Transverse colon (tissue), 4 donors: ENCODE measurements around the gene DRGX. TPM values are rescaled to one million over a fixed set of nuclear protein-coding genes. Genes with fewer than 3 reads are reported as not detected.

Experiments
- DNase-seq: peaks from one replicate; pipeline ENCODE4 v3.0.0-alpha.2; 2019
- H3K27ac ChIP-seq, 4 donors: fragments of 200-600 bp; sonication (generic); 2 replicates each; pipeline ENCODE4 v1.5.1; 2016 to 2018; ENCODE audit warnings: inconsistent platforms in 4 of 4
- H3K27me3 ChIP-seq: fragments of 200-600 bp; sonication (generic); 2 replicates; pipeline ENCODE4 v1.5.1; 2017; ENCODE audit warnings: inconsistent platforms
- H3K36me3 ChIP-seq, 4 donors: fragments of 200-600 bp; sonication (generic); 2 replicates each; pipeline ENCODE4 v1.5.1; 2017 to 2019; ENCODE audit warnings: inconsistent platforms in 4 of 4
- H3K4me1 ChIP-seq, 4 donors: fragments of 200-600 bp; sonication (generic); 2 replicates each; pipeline ENCODE4 v1.5.1; 2017 to 2020; ENCODE audit warnings: inconsistent platforms in 4 of 4
- H3K4me3 ChIP-seq, 4 donors: fragments of 200-600 bp; sonication (generic); 1 replicate in 1 of 4; 2 replicates in 3 of 4; pipeline versions ENCODE4 v1.5.1 to v1.6.1; 2017 to 2019; ENCODE audit warnings: inconsistent platforms in 4 of 4
- H3K9me3 ChIP-seq, 2 donors: fragments of 200-600 bp; sonication (generic); 2 replicates each; pipeline ENCODE4 v1.5.1; 2017 to 2019; ENCODE audit warnings: inconsistent platforms in 2 of 2
- CTCF ChIP-seq, 5 experiments: fragments of 200-600 bp in 3 of 5; fragments of 450-650 bp in 2 of 5; sonication (generic) in 3 of 5; IDR thresholded peaks; 1 replicate in 2 of 5; 2 replicates in 3 of 5; pipeline ENCODE4 v1.5.1; 2016 to 2017; ENCODE audit warnings: antibody characterized with exemption in 5 of 5, inconsistent platforms in 3 of 5, mild to moderate bottlenecking in 2 of 5, moderate library complexity in 1 of 5
- EP300 ChIP-seq: sonication (generic); formaldehyde crosslinking; IDR thresholded peaks from one replicate; pipeline ENCODE4 v1.6.1; 2017; ENCODE audit warnings: antibody characterized with exemption, low read depth
- POLR2A ChIP-seq: fragments of 450-650 bp; IDR thresholded peaks from one replicate; pipeline ENCODE4 v1.6.1; 2016; ENCODE audit warnings: antibody characterized with exemption, mild to moderate bottlenecking, moderate library complexity
- POLR2AphosphoS5 ChIP-seq, 3 donors: sonication (generic); formaldehyde crosslinking; IDR thresholded peaks; one replicate each; pipeline ENCODE4 v1.6.1; 2016; ENCODE audit warnings: antibody characterized with exemption in 3 of 3
- WGBS, 2 donors: methylation state at CpG; one replicate each; pipeline ENCODE4 v1.1.5; 2018; ENCODE audit warnings: low coverage in 1 of 2; 5-methylcytosine and 5-hydroxymethylcytosine counted together
- in situ Hi-C, 4 donors: fragments of 200-750 bp; cut with MboI; loops; one replicate each; pipeline versions ENCODE4 v1.15.0 to v1.15.1; 2017; ENCODE audit warnings: low sequenced_read_pairs in 3 of 4, low pct_ligation_motif_present in 1 of 4, low pct_unique_long_range_greater_than_20kb in 1 of 4
- intact Hi-C: fragments of 100-400 bp; cut with DNase I; formaldehyde crosslinking; loops from one replicate; pipeline ENCODE4 v1.15.1; 2023; ENCODE audit warnings: low total_unique reads
- total RNA-seq, 4 donors: library from RNA; depleted of rRNA; stranded (reverse); fragments of >200 nt; gene quantifications; one replicate each; pipeline ENCODE4 v1.1.0, GENCODE V29; 2016

DRGX gene
- total RNA-seq, 4 donors from 2014 or later, result 0.32 to 0.37 TPM; not detected in 2

- Histone ChIP-seq H3K27me3 (no peaks in the 10 kb centered on the region), H3K27ac (no peak overlapping the region), H3K4me1 (no peaks in the 10 kb centered on the region), H3K4me3 (no peak overlapping the region), H3K36me3 (no peaks in the 10 kb centered on the region), H3K9me3 (no peaks in the 10 kb centered on the region)
- 60 to 63% methylated on average over 2 to 14 of the region's 15 CpGs for WGBS, 2 donors
- intact Hi-C loops (no loop called here), in situ Hi-C loops (no loop called here)
- DNase-seq, result no peak
- TF ChIP-seq POLR2AphosphoS5 (IDR thresholded peaks at IDR 0.05) (no peak), EP300 (no peak), POLR2A (no peak), CTCF (IDR thresholded peaks at IDR 0.05) (no peak)
These were observed 35.4 kb downstream of the DRGX start for GRCh38 chr10:49360271-49361177.

- TF ChIP-seq CTCF (IDR thresholded peaks at IDR 0.05), result no peak
- TF ChIP-seq EP300, result no peak
- TF ChIP-seq POLR2A, result no peak
- no peak for TF ChIP-seq POLR2AphosphoS5 (IDR thresholded peaks at IDR 0.05)
- Histone ChIP-seq H3K36me3 (no peaks in the 10 kb centered on the region), H3K27me3 (no peaks in the 10 kb centered on the region), H3K4me1 (no peaks in the 10 kb centered on the region), H3K4me3 (no peak overlapping the region), H3K27ac (no peak overlapping the region), H3K9me3 (no peaks in the 10 kb centered on the region)
- DNase-seq, result no peak
- intact Hi-C loops, result no loop called here
- in situ Hi-C loops, result no loop called here
- WGBS, 2 donors, result 60 to 64% methylated on average over 2 to 12 of the region's 13 CpGs
These were observed 36.3 kb downstream of the DRGX start for GRCh38 chr10:49359349-49360270.

GRCh38 chr10:49357910-49358309 lies 38.0 kb downstream of the DRGX start:
- intact Hi-C loops, result no loop called here
- Histone ChIP-seq H3K9me3 (no peaks in the 10 kb centered on the region), H3K36me3 (no peaks in the 10 kb centered on the region), H3K27ac (no peak overlapping the region), H3K4me3 (no peak overlapping the region), H3K27me3 (no peaks in the 10 kb centered on the region), H3K4me1 (no peaks in the 10 kb centered on the region)
- no peak for DNase-seq
- 57 to 63% methylated on average over 2 of the region's 2 CpGs for WGBS, 2 donors
- TF ChIP-seq POLR2A, result no peak
- TF ChIP-seq EP300, result no peak
- in situ Hi-C loops, result no loop called here

GRCh38 chr10:49356944-49357343 lies 38.9 kb downstream of the DRGX start:
- in situ Hi-C loops, result no loop called here
- no peak for DNase-seq
- intact Hi-C loops, result no loop called here

More at GRCh38 chr10:49356944-49357343, 38.9 kb downstream of the DRGX start:
- Histone ChIP-seq H3K4me3 (no peak overlapping the region), H3K4me1 (no peaks in the 10 kb centered on the region), H3K9me3 (no peaks in the 10 kb centered on the region), H3K36me3 (no peaks in the 10 kb centered on the region), H3K27me3 (no peaks in the 10 kb centered on the region), H3K27ac (no peak overlapping the region)
- 69 to 74% methylated on average over 1 of the region's 1 CpG for WGBS, 2 donors
- TF ChIP-seq POLR2A (no peak), POLR2AphosphoS5 (IDR thresholded peaks at IDR 0.05) (no peak), EP300 (no peak), CTCF (IDR thresholded peaks at IDR 0.05) (no peak)
